KBM-7 (cell line): ENCODE measurements around the gene FMO4.
"Not testable (repeated sequence)": the region's sequence is repeated elsewhere in the genome, so short reads cannot be mapped to it uniquely, and the experiment has no call there.

Experiments used
- DNase-seq: peaks from one replicate; pipeline ENCODE4 v3.0.0-alpha.2; 2015
- in situ Hi-C: fragments of 300-500 bp; cut with MboI; formaldehyde crosslinking; loops from 2 replicates; pipeline ENCODE4 v1.14.3; 2020; ENCODE audit warnings: low sequenced_read_pairs, low pct_unique_long_range_greater_than_20kb, mixed read lengths

Gene FMO4

DNA sequence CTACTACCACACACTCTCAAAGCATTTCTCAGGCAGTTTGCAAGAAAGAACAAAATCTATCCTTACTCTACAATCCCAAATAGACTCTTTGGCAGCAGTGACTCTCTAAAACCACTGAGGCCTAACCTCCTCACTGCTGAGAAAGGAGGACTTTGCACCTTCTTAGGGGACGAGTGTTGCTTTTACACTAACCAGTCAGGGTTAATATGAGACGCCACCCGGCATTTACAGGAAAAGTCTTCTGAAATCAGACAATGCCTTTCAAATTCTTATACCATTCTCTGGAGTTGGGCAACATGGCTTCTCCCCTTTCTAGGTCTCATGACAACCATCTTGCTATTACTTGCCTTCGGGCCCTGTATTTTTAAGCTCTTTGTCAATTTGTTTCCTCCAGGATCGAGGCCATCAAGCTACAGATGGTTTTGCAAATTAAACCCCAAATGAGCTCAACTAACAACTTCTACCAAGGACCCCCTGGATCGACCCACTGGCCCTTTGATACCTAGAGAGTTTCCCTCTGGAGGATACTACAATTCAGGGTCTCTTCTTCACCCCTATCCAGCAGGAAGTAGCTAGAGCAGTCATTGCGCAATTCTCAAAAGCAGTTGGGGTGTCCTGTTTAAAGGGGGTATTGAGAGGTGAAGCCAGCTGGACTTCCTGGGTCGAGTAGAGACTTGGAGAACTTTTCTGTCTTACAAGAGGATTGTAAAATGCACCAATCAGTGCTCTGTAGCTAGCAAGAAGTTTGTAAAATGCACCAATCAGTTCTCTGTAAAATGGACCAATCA is 2.0 kb upstream of the FMO4 start:
- in situ Hi-C loops = no loop called here
- no peak for DNase-seq

DNA sequence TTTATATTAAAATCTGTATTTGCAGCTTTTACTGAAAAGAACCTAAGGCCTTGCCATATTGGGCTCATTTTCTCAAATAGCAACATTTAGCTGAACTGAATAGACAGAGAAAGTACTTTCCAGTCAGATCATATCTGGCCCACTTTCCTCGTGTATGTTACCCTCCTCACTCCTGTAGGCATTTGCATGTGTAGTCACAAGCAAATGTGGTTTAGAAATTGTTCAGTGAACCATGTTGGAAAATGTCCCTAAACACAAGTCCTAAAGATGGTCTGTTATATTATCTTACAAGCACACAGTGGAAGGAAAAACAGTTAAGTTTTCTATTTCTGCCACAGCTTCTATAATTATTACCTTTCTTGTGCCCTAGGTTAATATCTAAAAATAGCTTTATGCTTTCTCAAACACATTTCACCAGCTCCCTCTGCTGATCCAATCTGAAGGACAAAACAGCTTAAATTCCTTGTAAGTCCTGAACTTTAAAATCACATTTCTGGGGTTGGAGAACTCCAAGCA is 606 bp upstream of the FMO4 start:
- no peak for DNase-seq
- in situ Hi-C loops = no loop called here

DNA sequence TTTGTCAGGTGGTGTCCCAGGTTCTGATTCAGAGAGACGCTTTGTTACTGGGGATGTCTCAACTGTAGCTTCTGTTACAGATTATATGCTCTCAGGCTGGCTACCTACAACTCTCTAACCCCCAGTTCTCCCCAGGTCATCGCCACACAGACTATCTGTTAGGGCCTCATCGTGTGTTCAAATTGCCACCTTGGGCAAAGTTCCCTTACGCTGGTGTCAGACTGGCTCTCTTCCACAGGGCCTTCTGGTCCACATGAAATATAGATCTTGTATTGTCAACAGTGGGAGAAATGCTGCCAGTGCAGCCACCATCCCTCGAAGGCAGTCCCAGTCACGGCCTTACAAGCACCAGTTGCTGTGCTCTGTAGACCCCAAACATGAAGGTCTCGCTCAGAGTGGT is 15.3 kb downstream of the FMO4 start:
- DNase-seq = no peak
- in situ Hi-C loops = no loop called here

DNA sequence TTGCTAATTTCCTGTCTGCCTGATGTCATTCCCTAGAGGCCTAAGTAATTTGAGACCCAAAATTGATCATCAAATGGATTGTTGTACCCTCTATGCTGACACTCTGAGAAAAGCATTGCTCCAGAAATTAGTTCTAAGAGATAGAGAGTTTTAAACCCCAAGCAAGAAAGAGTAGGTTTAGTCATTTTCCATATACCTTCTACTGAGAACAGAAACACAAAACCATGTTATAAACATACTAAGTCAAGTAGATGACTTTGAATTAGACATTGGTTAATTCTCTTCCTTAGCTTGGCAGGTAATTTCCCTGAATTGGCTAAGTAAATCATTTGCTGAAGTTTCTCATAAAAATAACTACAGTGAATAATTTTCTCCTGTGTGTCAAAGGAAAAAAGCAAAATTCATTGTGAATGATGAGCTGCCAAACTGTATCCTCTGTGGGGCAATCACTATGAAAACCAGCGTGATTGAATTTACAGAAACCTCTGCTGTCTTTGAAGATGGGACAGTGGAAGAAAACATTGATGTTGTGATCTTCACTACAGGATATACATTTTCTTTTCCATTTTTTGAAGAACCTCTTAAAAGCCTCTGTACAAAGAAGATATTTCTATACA is 20.1 kb downstream of the FMO4 start:
- in situ Hi-C loops = no loop called here
- DNase-seq = no peak

GRCh38 chr1:171335964-171336363 is 22.0 kb downstream of the FMO4 start:
- in situ Hi-C loops = no loop called here
- DNase-seq = no peak

DNA sequence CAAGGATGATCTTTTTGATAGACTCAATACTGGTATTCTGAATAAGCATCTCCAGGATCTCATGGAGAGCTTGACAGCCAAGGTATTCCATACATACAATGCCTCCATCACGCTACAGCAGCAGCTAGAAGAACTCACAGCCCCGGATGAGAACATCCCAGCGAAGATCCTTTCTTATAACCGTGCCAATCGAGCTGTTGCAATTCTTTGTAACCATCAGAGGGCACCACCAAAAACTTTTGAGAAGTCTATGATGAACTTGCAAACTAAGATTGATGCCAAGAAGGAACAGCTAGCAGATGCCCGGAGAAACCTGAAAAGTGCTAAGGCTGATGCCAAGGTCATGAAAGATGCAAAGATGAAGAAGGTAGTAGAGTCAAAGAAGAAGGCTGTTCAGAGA is 25.4 kb downstream of the FMO4 start:
- in situ Hi-C loops, DNase-seq: not testable (repeated sequence)

DNA sequence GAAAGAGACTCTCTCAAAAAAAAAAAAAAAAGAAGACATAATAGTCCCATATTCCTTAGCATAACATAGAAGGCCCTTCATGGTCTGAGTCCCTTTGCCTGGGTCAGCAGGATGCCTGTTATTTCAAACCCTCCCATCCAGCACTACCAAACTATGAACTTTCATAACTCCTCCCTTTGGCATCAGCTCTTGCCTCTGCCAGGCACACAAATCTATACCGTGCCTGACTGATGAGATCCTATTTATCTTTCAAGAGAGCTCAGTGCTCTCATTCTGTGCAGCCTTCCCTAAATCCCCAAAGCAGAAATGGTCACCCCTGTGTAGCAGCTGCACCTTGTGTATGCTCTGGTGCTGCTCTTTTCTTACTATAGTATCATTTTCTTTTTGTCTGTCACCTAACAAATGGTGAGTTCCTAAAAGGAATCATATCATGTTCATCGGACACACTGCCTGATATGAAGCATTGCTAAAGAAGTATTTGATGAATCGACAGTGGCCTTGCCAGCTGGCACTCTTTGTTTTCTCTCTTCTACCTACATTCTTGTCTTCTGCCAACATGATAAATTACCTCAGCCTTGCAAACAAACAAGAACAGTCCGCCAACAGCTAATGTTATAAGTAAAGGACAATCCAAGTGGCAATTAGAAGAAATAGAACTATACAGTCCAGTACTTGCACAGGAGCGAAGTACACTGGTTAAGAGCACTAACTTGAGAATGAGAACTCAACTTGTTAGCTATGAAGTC is 29.9 kb downstream of the FMO4 start:
- in situ Hi-C loops = no loop called here

DNA sequence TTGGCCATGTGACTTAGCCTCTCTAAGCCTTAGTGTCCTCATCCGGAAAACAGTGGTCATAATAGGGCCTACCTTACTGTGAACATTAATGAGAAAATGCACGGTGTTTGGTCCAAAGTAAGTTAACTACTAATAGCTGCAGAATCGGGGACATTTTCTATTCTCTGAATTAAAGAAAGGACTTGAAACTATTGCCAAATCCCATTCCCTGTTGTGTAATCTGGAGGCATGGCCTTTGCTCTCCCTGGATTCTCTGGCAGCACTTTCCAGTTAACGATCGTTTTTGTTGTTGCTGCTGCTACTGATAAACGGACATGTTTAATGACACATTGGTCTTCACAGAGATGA is 30.5 kb downstream of the FMO4 start:
- in situ Hi-C loops = no loop called here
- no peak for DNase-seq

More for the DNA sequence above, 29.9 kb downstream of the FMO4 start:
- no peak for DNase-seq

DNA sequence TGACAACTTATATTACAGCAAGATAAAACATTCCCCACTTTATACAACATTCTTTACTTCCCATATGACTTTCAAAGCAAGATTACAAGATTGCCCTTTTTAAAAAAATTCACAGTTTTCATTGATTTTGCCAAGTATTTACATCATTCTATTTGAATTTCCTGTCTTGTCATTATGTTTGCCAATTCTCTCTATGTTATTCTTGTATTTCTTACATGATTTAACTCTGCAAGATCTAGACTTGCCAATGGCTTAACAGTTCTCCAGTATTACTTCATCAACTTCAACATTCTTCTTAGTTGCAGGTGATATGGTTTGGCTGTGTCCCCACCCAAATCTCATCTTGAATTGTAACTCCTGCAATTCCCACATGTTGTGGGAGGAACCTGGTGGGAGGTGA is 31.6 kb downstream of the FMO4 start:
- in situ Hi-C loops = no loop called here
- no peak for DNase-seq

DNA sequence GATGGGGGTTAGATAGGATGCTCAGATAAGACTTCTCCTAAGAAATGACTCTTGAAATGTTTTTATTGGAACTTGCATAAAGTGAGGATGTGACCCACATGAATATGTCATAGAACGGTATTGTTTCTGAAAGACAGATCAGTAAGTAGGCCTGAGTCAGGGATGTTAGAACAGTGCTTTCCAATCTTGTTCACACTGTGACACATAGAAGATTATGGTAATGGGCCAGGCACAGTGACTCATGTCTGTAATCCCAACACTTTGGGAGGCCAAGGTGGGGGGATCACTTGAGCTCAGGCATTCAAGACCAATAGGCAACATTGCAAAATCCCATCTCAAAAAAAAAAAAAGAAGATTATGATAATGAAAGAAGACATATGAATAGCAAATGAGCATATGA is 32.9 kb downstream of the FMO4 start:
- no peak for DNase-seq
- in situ Hi-C loops = no loop called here

DNA sequence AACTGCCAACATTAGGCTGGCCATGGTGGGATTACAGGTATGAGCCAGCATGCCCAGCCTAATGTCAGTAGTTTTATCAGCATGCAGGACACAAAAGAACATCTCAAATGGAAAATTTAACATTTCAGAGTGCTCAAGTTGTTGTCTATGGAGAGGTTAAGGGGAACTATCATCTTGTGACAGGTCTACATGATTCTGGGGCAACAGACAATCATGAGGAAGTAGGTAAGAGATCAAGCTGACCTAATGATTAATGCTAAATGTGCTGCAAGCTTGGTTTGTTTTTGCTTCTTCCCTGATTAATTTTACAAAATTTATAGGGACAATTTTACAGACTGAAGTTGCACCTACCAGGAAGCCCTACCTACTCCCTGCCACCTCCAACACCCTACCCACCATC is 36.6 kb downstream of the FMO4 start:
- in situ Hi-C loops = no loop called here
- DNase-seq = no peak

DNA sequence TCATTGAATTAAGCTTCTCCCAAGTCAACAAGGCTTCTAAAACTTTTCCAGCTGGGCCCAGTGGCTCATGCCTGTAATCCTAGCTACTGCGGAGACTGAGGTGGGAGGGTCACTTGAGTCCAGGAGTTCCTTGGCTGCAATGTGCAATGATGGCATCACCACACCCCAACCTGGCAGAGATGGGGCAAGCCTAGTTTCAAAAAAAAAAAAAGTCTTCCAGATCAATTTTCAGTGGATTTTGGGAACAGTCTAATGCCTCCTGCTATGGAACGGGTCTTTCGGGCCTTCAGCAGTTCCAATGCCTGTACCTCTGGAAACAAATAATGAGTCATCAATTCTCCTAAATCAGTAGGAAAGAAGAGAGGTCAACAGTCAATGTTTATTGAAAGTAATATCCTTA is 38.0 kb downstream of the FMO4 start:
- DNase-seq = no peak
- in situ Hi-C loops = no loop called here

- DNase-seq = no peak
- in situ Hi-C loops = no loop called here
These were observed 38.6 kb downstream of the FMO4 start for GRCh38 chr1:171352554-171352953.

- in situ Hi-C loops = no loop called here
- DNase-seq = no peak
These were observed 41.7 kb downstream of the FMO4 start for GRCh38 chr1:171355727-171356126.

GRCh38 chr1:171357179-171357578 is 43.2 kb downstream of the FMO4 start:
- DNase-seq = no peak
- in situ Hi-C loops = no loop called here

DNA sequence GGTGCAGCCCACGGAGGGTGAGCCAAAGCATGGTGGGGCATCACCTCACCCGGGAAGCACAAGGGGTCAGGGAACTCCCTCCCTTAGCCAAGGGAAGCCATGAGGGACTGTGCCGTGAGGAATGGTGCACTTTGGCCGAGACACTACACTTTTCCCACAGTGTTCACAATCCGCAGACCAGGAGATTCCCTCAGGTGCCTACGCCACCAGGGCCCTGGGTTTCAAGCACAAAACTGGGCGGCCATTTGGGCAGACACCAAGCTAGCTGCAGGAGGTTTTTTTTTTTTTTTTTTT is 45.3 kb downstream of the FMO4 start:
- DNase-seq, in situ Hi-C loops: not testable (repeated sequence)

- DNase-seq, in situ Hi-C loops: not testable (repeated sequence)
These were observed 45.9 kb downstream of the FMO4 start for GRCh38 chr1:171359731-171360527.

DNA sequence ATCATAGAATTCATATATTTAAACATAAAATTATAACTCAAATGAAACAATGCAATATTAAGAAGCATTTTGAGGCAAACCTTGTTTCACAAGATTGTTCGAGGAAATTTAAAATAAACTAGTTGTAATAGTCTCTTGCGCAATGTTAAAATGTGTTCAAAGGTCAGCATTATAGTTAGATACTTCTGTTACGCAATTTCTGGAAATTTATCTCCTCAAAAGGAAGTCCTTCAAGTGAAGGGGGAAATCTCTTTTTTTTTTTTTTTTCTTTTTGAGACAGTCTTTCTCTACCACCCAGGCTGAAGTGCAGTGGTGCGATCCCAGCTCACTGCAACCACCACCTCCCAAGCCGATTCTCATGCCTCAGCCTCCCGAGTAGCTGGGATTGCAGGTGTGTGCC is 52.1 kb downstream of the FMO4 start:
- in situ Hi-C loops = no loop called here

GRCh38 chr1:171366816-171367215 is 52.8 kb downstream of the FMO4 start:
- no peak for DNase-seq
- in situ Hi-C loops = no loop called here

More for the DNA sequence above, 52.1 kb downstream of the FMO4 start:
- DNase-seq = peak; percentile 29

DNA sequence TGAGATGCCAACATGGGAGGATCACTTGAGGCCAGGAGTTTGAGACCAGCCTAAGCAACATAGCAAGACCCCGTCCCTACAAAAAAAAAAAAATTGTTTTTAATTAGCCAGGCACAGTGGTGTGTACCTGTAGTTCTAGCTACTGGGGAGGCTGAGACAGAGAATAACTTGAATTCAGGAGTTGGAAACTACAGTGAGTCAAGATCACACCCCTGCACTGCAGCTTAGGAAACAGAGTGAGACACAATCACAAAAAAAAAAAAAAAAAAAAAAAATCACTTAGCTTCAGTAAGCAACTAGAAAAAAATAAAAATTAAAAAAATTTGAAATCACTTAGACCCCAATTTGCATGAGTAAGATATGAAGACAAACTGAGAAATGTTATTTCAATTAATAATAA is 53.5 kb downstream of the FMO4 start:
- in situ Hi-C loops = no loop called here

More for the DNA sequence above, 53.5 kb downstream of the FMO4 start:
- DNase-seq = no peak
